Peyer's patch (tissue), 4 donors: ENCODE results near the gene RASGRP2. TPM values are rescaled to one million over a fixed set of nuclear protein-coding genes. Genes with fewer than 3 reads are reported as not detected.

ENCODE experiments used
- DNase-seq, 3 donors: peaks; one replicate each; pipeline ENCODE4 v3.0.0-alpha.2; 2017 to 2019
- H3K27ac ChIP-seq, 4 donors: fragments of 200-600 bp; sonication (generic); one replicate each; pipeline ENCODE4 v1.5.1; 2016 to 2019
- H3K27me3 ChIP-seq, 2 donors: fragments of 200-600 bp; sonication (generic); one replicate each; pipeline ENCODE4 v1.5.1; 2019
- H3K36me3 ChIP-seq, 3 donors: fragments of 200-600 bp; sonication (generic); one replicate each; pipeline ENCODE4 v1.5.1; 2016 to 2019
- H3K4me1 ChIP-seq, 4 donors: fragments of 200-600 bp; sonication (generic); one replicate each; pipeline ENCODE4 v1.5.1; 2016 to 2019
- H3K4me3 ChIP-seq, 4 donors: fragments of 200-600 bp; sonication (generic); 1 replicate in 3 of 4; 2 replicates in 1 of 4; pipeline ENCODE4 v1.5.1; 2016 to 2019; ENCODE audit warnings: mild to moderate bottlenecking in 1 of 4
- H3K9me3 ChIP-seq, 4 donors: fragments of 200-600 bp; sonication (generic); one replicate each; pipeline ENCODE4 v1.5.1; 2016 to 2019; ENCODE audit warnings: mild to moderate bottlenecking in 1 of 4
- POLR2A ChIP-seq, 2 donors: fragments of 450-650 bp; IDR thresholded peaks; one replicate each; pipeline ENCODE4 v1.5.1; 2017; ENCODE audit warnings: antibody characterized with exemption in 2 of 2, mild to moderate bottlenecking in 2 of 2, moderate library complexity in 2 of 2
- total RNA-seq, 4 donors: library from RNA; depleted of rRNA; stranded (reverse); fragments of >200 nt; gene quantifications; one replicate each; pipeline ENCODE4 v1.1.0, GENCODE V29; 2016
- TF ChIP-seq, protein P1 (sequence below), 6 experiments: fragments of 450-650 bp in 4 of 6; fragments of 200-600 bp in 2 of 6; sonication (generic) in 1 of 6; IDR thresholded peaks; one replicate each; pipeline ENCODE4 v1.5.1; 2017 to 2019; ENCODE audit warnings: antibody characterized with exemption in 6 of 6, mild to moderate bottlenecking in 3 of 6, moderate library complexity in 1 of 6

Gene RASGRP2
- total RNA-seq, 4 donors from 2014 or later, result 11.5 to 210 (median 16.0) TPM

DNA sequence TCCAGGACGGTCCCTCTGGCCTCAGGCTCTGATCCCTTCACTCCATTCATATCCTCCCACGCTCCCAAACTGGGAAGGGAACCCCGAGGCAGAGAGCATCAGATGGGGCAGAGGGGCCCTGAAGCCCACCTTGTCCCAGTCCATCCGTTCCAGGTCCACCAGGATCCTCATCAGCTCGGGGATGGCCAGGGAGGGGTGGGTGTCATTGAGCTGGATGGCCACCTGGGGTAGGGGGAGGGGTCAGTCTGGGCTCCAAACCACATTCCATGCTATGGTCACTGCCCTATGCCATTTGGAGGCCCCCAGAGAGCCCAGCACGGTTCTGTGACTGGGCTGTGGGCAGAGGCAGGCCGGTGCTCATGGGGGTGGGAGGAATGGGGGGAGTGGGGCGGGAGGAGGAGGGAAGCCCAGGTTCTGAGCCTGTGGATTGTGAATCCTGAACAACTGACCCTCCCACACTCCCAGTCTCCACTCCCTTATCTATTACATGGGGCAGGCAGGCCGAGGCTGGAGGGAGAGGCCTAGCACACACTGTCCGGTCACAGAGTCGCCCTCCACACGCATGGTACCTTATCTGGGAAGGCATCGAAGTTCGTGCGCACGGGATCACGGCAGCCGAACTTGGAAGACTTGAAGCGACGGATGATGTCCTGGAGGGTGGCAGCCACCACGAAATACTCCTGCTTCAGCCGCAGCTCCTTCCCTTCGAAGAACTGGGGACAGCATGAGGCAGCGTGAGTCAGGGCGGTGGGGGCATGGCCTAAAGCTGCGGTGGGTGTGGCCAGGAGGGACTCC lies 10.4 kb upstream of the RASGRP2 start:
- Histone ChIP-seq H3K27ac (no peak overlapping the region), H3K4me3 (no peak overlapping the region), H3K27me3 (no peaks in the 10 kb centered on the region), H3K9me3 (no peaks in the 10 kb centered on the region), H3K36me3 (no peaks in the 10 kb centered on the region), H3K4me1 (peaks cover 0 to 3% (median 0%) of the 10 kb centered on the region in 4 donors)
- no peak for TF ChIP-seq POLR2A (IDR thresholded peaks at IDR 0.05)
- TF ChIP-seq, protein P1, sequence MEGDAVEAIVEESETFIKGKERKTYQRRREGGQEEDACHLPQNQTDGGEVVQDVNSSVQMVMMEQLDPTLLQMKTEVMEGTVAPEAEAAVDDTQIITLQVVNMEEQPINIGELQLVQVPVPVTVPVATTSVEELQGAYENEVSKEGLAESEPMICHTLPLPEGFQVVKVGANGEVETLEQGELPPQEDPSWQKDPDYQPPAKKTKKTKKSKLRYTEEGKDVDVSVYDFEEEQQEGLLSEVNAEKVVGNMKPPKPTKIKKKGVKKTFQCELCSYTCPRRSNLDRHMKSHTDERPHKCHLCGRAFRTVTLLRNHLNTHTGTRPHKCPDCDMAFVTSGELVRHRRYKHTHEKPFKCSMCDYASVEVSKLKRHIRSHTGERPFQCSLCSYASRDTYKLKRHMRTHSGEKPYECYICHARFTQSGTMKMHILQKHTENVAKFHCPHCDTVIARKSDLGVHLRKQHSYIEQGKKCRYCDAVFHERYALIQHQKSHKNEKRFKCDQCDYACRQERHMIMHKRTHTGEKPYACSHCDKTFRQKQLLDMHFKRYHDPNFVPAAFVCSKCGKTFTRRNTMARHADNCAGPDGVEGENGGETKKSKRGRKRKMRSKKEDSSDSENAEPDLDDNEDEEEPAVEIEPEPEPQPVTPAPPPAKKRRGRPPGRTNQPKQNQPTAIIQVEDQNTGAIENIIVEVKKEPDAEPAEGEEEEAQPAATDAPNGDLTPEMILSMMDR (IDR thresholded peaks at IDR 0.05), result no peak
- peak in 1 of 3 donors; percentile 24 for DNase-seq

DNA sequence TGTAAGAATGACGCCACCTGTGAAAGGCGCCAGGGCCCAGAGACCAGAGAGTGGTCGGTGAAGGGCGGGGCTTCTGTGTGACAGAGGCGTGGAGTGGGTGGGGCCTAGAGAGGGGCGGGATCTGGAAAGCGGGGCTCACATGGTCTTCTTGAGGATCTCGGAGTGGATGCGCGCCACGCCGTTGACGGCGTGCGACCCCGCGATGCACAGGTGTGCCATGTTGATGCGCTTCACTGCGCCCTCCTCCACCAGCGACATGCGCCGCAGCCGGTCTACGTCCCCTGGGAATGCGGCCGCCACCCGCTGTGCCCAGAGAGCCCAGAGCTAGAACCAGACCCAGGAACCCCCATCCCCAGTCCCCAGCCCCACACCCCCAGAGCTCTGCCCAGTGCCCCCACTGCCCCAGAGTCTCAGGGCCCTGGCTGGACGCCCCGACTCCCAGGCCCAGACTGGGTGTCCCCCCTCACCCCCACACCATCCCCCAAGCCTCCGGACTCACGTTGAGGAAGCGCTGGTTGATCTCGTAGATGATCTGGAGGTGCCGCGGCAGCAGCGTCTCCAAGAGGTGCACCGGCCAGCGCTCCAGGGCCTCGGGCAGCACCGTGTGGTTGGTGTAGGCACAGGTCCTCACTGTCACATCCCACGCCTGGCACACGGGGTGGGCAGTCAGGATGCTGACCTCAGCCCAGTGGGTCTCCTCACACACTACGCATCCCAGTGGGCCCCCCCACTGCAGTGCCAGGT lies 9.6 kb upstream of the RASGRP2 start:
- Histone ChIP-seq H3K27ac (no peak overlapping the region), H3K4me3 (no peak overlapping the region)

DNA sequence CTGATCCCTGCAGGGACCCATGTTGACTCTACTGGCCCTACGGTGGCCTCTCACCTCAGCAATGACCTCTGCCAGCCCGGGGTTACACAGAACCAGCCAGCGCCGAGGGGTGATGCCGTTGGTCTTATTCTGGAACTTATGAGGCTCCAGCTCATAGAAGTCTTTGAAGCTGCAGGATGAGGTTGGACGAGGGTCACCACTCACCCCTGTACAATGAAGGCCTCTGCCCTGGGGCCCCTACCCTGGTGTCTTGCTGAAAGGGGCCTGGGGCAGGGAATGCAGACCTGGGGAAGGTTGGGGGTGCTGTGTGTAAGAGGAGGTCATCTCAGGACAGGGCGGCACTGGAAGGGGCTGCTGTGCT lies 9.1 kb upstream of the RASGRP2 start:
- no peak overlapping the region for H3K27ac ChIP-seq
- H3K27me3 ChIP-seq, result no peaks in the 10 kb centered on the region
- H3K4me1 ChIP-seq, result no peaks in the 10 kb centered on the region
- no peak overlapping the region for H3K4me3 ChIP-seq
- DNase-seq, result peak in 1 of 3 donors; percentile 34
- H3K9me3 ChIP-seq, result no peaks in the 10 kb centered on the region
- no peak for TF ChIP-seq POLR2A (IDR thresholded peaks at IDR 0.05)
- TF ChIP-seq, protein P1 (IDR thresholded peaks at IDR 0.05), result no peak
- no peaks in the 10 kb centered on the region for H3K36me3 ChIP-seq

More for the DNA sequence above, 9.6 kb upstream of the RASGRP2 start:
- no peaks in the 10 kb centered on the region for H3K4me1 ChIP-seq
- H3K9me3 ChIP-seq, result no peaks in the 10 kb centered on the region
- no peaks in the 10 kb centered on the region for H3K27me3 ChIP-seq
- no peaks in the 10 kb centered on the region for H3K36me3 ChIP-seq
- no peak for TF ChIP-seq POLR2A (IDR thresholded peaks at IDR 0.05)
- TF ChIP-seq, protein P1 (IDR thresholded peaks at IDR 0.05), result no peak
- DNase-seq, result peak in 1 of 3 donors; percentile 27

DNA sequence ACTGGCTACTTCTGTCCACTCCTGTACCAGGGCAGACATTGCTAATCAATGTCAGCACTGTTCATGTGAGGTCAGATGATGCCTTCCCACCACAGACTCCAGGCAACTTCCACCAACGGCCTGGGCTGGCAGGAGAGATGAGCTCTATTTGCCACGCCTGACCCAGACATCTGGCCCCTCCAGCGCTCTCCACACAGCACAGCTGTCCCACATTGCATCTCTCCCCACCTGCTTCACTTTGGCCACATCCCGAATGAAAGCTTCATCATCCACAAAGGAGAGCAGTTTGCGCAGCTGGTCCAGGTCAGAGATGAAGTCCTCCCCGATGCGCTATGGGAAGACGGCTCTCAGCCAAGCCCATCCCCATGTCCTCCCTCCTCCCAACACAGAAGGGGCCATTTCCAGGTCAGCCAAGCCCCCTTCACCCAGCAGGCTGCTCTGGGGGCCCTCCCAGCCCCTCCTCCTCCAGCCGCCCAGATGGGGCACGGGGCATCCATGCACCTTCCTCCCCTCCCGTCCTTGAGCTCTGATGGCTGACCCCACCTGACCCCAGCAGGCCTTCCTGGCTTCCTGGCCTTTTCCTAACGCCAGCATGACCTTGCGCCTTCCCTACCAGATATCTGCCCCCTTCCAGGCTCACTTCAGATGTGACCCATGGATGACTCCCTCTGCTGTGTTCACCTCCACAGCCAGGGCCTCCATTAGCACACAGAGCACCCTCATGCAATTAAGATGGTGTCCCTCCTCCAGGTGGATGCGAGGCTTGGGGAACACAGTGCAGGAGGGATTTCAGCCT lies 8.4 kb upstream of the RASGRP2 start:
- Histone ChIP-seq H3K9me3 (no peaks in the 10 kb centered on the region), H3K27ac (no peak overlapping the region), H3K27me3 (no peaks in the 10 kb centered on the region), H3K4me1 (no peaks in the 10 kb centered on the region), H3K36me3 (no peaks in the 10 kb centered on the region), H3K4me3 (no peak overlapping the region)
- TF ChIP-seq, protein P1 (IDR thresholded peaks at IDR 0.05), result no peak
- peak in 1 of 3 donors; percentile 27 for DNase-seq

DNA sequence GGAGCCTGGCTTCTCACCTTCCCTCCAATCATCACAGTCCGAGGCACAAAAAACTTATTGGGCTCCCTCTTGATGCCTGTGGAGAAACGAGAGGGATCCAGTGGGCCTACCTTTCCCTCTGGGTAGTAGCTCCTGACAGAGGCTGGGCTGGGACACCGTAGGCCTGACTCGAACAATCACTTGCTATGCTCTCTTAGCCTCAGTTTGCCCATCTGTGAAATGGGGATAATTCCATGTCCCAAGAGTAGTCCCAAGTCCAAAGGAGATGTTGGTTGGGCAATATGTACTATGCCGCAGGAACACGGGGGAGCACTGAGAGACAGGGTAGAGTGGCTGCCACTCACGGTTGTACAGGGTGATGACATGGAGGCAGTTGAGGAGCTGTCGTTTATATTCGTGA lies 7.6 kb upstream of the RASGRP2 start:
- no peaks in the 10 kb centered on the region for H3K36me3 ChIP-seq
- no peak for DNase-seq
- no peak overlapping the region for H3K27ac ChIP-seq
- no peaks in the 10 kb centered on the region for H3K4me1 ChIP-seq
- TF ChIP-seq, protein P1 (IDR thresholded peaks at IDR 0.05), result no peak
- TF ChIP-seq POLR2A (IDR thresholded peaks at IDR 0.05), result no peak
- no peak overlapping the region for H3K4me3 ChIP-seq
- no peaks in the 10 kb centered on the region for H3K27me3 ChIP-seq
- H3K9me3 ChIP-seq, result no peaks in the 10 kb centered on the region
